ENCODE measurements around the gene DPEP2. TPM values are rescaled to one million over a fixed set of nuclear protein-coding genes. Genes with fewer than 3 reads are reported as not detected.
"Not testable (repeated sequence)": the region's sequence is repeated elsewhere in the genome, so short reads cannot be mapped to it uniquely, and the experiment has no call there.

The DPEP2 gene
- polyA plus RNA-seq, 1 experiment: not detected

- H3K4me3 ChIP-seq (ENCODE audit: low read depth, low read length): no peak overlapping the region
- ChIA-PET CTCF (interaction anchor here (0.8 kb wide), 1 partner anchor 44 kb away, joined by 3 read pairs; no protein-coding TSS in a partner anchor), POLR2A (no interaction called here)
- H3K27me3 ChIP-seq (ENCODE audit: control insufficient read depth, insufficient read depth, low read length): no peaks in the 10 kb centered on the region
- no peak for DNase-seq (ENCODE audit: low read depth, low spot score)
- no peak overlapping the region for H3K27ac ChIP-seq (ENCODE audit: low read depth, low read length)
- no peak for TF ChIP-seq CTCF (IDR thresholded peaks at IDR 0.05; ENCODE audit: low read depth, low read length)
- no peaks in the 10 kb centered on the region; the same call in 1 of the 2 replicates for H3K9me3 ChIP-seq (ENCODE audit: control insufficient read depth, insufficient read depth, low read length)
Measured at GRCh38 chr16:67996666-67997065, 2.6 kb downstream of the DPEP2 start.

- POLR2A ChIA-PET: no interaction called here
- no peak overlapping the region for H3K27ac ChIP-seq (ENCODE audit: low read depth, low read length)
- H3K4me3 ChIP-seq (ENCODE audit: low read depth, low read length): no peak overlapping the region
- no peaks in the 10 kb centered on the region for H3K27me3 ChIP-seq (ENCODE audit: control insufficient read depth, insufficient read depth, low read length)
- TF ChIP-seq CTCF (IDR thresholded peaks at IDR 0.05; ENCODE audit: low read depth, low read length): no peak
- no peaks in the 10 kb centered on the region; the same call in 1 of the 2 replicates for H3K9me3 ChIP-seq (ENCODE audit: control insufficient read depth, insufficient read depth, low read length)
- CTCF ChIA-PET: interaction anchor here (1.6 kb wide), 1 partner anchor 45 kb away, joined by 4 read pairs; no protein-coding TSS in a partner anchor
- DNase-seq (ENCODE audit: low read depth, low spot score): no peak
Measured at GRCh38 chr16:67995423-67995822, 3.9 kb downstream of the DPEP2 start.

- not testable (repeated sequence) for H3K27ac ChIP-seq (ENCODE audit: low read depth, low read length); DNase-seq (ENCODE audit: low read depth, low spot score); H3K4me3 ChIP-seq (ENCODE audit: low read depth, low read length); H3K27me3 ChIP-seq (ENCODE audit: control insufficient read depth, insufficient read depth, low read length); H3K9me3 ChIP-seq (ENCODE audit: control insufficient read depth, insufficient read depth, low read length)
- ChIA-PET CTCF (interaction anchor here (0.6 to 1.1 kb wide), 10 partner anchors 9 to 237 kb away, joined by 3 to 12 read pairs (median 3); no protein-coding TSS in a partner anchor), POLR2A (interaction anchor here (0.6 kb wide), 1 partner anchor 235 kb away, joined by 4 read pairs; no protein-coding TSS in a partner anchor)
Measured at GRCh38 chr16:67994040-67994408, 5.3 kb downstream of the DPEP2 start.

- H3K27me3 ChIP-seq (ENCODE audit: control insufficient read depth, insufficient read depth, low read length): no peaks in the 10 kb centered on the region
- POLR2A ChIA-PET: interaction anchor here (0.6 kb wide), 1 partner anchor 235 kb away, joined by 4 read pairs; no protein-coding TSS in a partner anchor
- no peaks in the 10 kb centered on the region; the same call in 1 of the 2 replicates for H3K9me3 ChIP-seq (ENCODE audit: control insufficient read depth, insufficient read depth, low read length)
- H3K27ac ChIP-seq (ENCODE audit: low read depth, low read length): no peak overlapping the region
- H3K4me3 ChIP-seq (ENCODE audit: low read depth, low read length): peak overlapping the region; percentile 20; the same call in 1 of the 2 replicates
- CTCF ChIA-PET: interaction anchor here (0.6 to 1.1 kb wide), 11 partner anchors 8 to 238 kb away, joined by 3 to 12 read pairs (median 3); no protein-coding TSS in a partner anchor
- DNase-seq (ENCODE audit: low read depth, low spot score): peak; percentile 13
- peak; percentile 86 for TF ChIP-seq CTCF (IDR thresholded peaks at IDR 0.05; ENCODE audit: low read depth, low read length)
Measured at GRCh38 chr16:67993207-67994039, 5.9 kb downstream of the DPEP2 start.

GRCh38 chr16:67992661-67993206 lies 6.5 kb downstream of the DPEP2 start:
- Histone ChIP-seq H3K27me3 (ENCODE audit: control insufficient read depth, insufficient read depth, low read length) (no peaks in the 10 kb centered on the region), H3K27ac (ENCODE audit: low read depth, low read length) (no peak overlapping the region), H3K4me3 (ENCODE audit: low read depth, low read length) (no peak overlapping the region), H3K9me3 (ENCODE audit: control insufficient read depth, insufficient read depth, low read length) (no peaks in the 10 kb centered on the region)
- CTCF ChIA-PET: interaction anchor here (0.6 to 1.5 kb wide), 4 partner anchors 34 to 238 kb away, joined by 3 to 6 read pairs (median 4); no protein-coding TSS in a partner anchor
- POLR2A ChIA-PET: no interaction called here
- TF ChIP-seq CTCF (IDR thresholded peaks at IDR 0.05; ENCODE audit: low read depth, low read length): no peak
- DNase-seq (ENCODE audit: low read depth, low spot score): no peak
